Prostate gland (tissue), 2 donors: Measurements from ENCODE around the gene SCMH1. TPM values are rescaled to one million over a fixed set of nuclear protein-coding genes. Genes with fewer than 3 reads are reported as not detected.

Source experiments
- DNase-seq: peaks from one replicate; pipeline ENCODE4 v3.0.0-alpha.2; 2019; ENCODE audit warnings: low spot score
- H3K27ac ChIP-seq, 2 donors: fragments of 200-600 bp; sonication (generic); 2 replicates each; pipeline ENCODE4 v1.5.1; 2017 to 2019
- H3K27me3 ChIP-seq: fragments of 200-600 bp; sonication (generic); replicated peaks from 2 replicates; pipeline ENCODE4 v1.5.1; 2019; ENCODE audit not compliant: insufficient read depth
- H3K36me3 ChIP-seq, 2 donors: fragments of 200-600 bp; sonication (generic); 1 replicate in 1 of 2; 2 replicates in 1 of 2; pipeline versions ENCODE4 v1.5.1 to v1.8.1; 2017 to 2019
- H3K4me1 ChIP-seq: fragments of 200-600 bp; sonication (generic); replicated peaks from 2 replicates; pipeline ENCODE4 v1.5.1; 2019
- H3K4me3 ChIP-seq, 2 donors: fragments of 200-600 bp; sonication (generic); 2 replicates each; pipeline ENCODE4 v1.5.1; 2017 to 2019
- H3K9me3 ChIP-seq: fragments of 200-600 bp; sonication (generic); 2 replicates; pipeline ENCODE4 v1.5.1; 2017
- CTCF ChIP-seq, 4 experiments: fragments of 200-600 bp in 2 of 4; fragments of 450-650 bp in 2 of 4; sonication (generic) in 2 of 4; IDR thresholded peaks; 1 replicate in 3 of 4; 2 replicates in 1 of 4; pipeline ENCODE4 v1.5.1; 2016 to 2019; ENCODE audit warnings: antibody characterized with exemption in 4 of 4, mild to moderate bottlenecking in 2 of 4, moderate library complexity in 2 of 4
- POLR2A ChIP-seq: fragments of 450-650 bp; IDR thresholded peaks from one replicate; pipeline ENCODE4 v1.6.1; 2016; ENCODE audit warnings: antibody characterized with exemption, mild to moderate bottlenecking
- POLR2AphosphoS5 ChIP-seq: sonication (generic); formaldehyde crosslinking; IDR thresholded peaks from one replicate; pipeline ENCODE4 v1.6.1; 2017; ENCODE audit warnings: antibody characterized with exemption
- WGBS: methylation state at CpG from one replicate; pipeline ENCODE4 v1.1.5; 2018; 5-methylcytosine and 5-hydroxymethylcytosine counted together
- intact Hi-C: fragments of 100-400 bp; cut with DNase I; formaldehyde crosslinking; loops from one replicate; pipeline ENCODE4 v1.14.2; 2022
- total RNA-seq, 2 donors: library from RNA; depleted of rRNA; stranded (reverse); fragments of >200 nt; gene quantifications; one replicate each; pipeline ENCODE4 v1.1.0, GENCODE V29; 2016

Gene SCMH1
- total RNA-seq, 2 donors from 2014 or later, result 49.0 to 62.7 TPM

- Histone ChIP-seq H3K4me1 (peaks cover 7% of the 10 kb centered on the region), H3K36me3 (no peaks in the 10 kb centered on the region), H3K27me3 (no peaks in the 10 kb centered on the region), H3K9me3 (no peaks in the 10 kb centered on the region), H3K27ac (peak overlapping the region; percentile 96 to 97), H3K4me3 (no peak overlapping the region)
- intact Hi-C loops, result loop anchor here (5.0 kb wide), 1 partner anchor 138 kb away; no protein-coding TSS in a partner anchor
- no peak for DNase-seq
- peak in 2 of 4 experiments; percentile 35 to 36 for TF ChIP-seq CTCF (IDR thresholded peaks at IDR 0.05)
- no peak for TF ChIP-seq POLR2AphosphoS5
- TF ChIP-seq POLR2A, result no peak
Observed at GRCh38 chr1:41239988-41240610, 2.0 kb downstream of the SCMH1 start.

GRCh38 chr1:41238311-41238988 lies 3.7 kb downstream of the SCMH1 start:
- Histone ChIP-seq H3K9me3 (no peaks in the 10 kb centered on the region), H3K4me3 (no peak overlapping the region), H3K4me1 (peaks cover 7% of the 10 kb centered on the region), H3K36me3 (no peaks in the 10 kb centered on the region), H3K27me3 (no peaks in the 10 kb centered on the region), H3K27ac (peak overlapping the region in 1 of 2 donors; percentile 6)
- TF ChIP-seq CTCF (IDR thresholded peaks at IDR 0.05) (no peak), POLR2AphosphoS5 (peak; percentile 35), POLR2A (no peak)
- DNase-seq, result no peak
- intact Hi-C loops, result no loop called here
- WGBS, result 55% methylated on average over 5 of the region's 5 CpGs

- Histone ChIP-seq H3K4me1 (peaks cover 7% of the 10 kb centered on the region), H3K9me3 (no peaks in the 10 kb centered on the region), H3K4me3 (no peak overlapping the region), H3K27me3 (no peaks in the 10 kb centered on the region), H3K27ac (no peak overlapping the region), H3K36me3 (no peaks in the 10 kb centered on the region)
- WGBS, result 85% methylated on average over 2 of the region's 2 CpGs
- TF ChIP-seq POLR2A (no peak), CTCF (IDR thresholded peaks at IDR 0.05) (no peak), POLR2AphosphoS5 (no peak)
- intact Hi-C loops, result no loop called here
- no peak for DNase-seq
Observed at GRCh38 chr1:41236781-41237180, 5.3 kb downstream of the SCMH1 start.

- TF ChIP-seq POLR2A (no peak), CTCF (IDR thresholded peaks at IDR 0.05) (no peak), POLR2AphosphoS5 (no peak)
- H3K4me1 ChIP-seq, result peaks cover 7% of the 10 kb centered on the region
- H3K36me3 ChIP-seq, result no peaks in the 10 kb centered on the region
- H3K27ac ChIP-seq, result no peak overlapping the region
- H3K4me3 ChIP-seq, result no peak overlapping the region
- intact Hi-C loops, result no loop called here
- DNase-seq, result no peak
- H3K9me3 ChIP-seq, result no peaks in the 10 kb centered on the region
- no peaks in the 10 kb centered on the region for H3K27me3 ChIP-seq
Observed at GRCh38 chr1:41235893-41236292, 6.2 kb downstream of the SCMH1 start.

- H3K27ac ChIP-seq, result no peak overlapping the region
- peaks cover 6% of the 10 kb centered on the region for H3K4me1 ChIP-seq
- no peak for DNase-seq
- H3K4me3 ChIP-seq, result no peak overlapping the region
- H3K27me3 ChIP-seq, result no peaks in the 10 kb centered on the region
- no peaks in the 10 kb centered on the region for H3K9me3 ChIP-seq
- TF ChIP-seq CTCF (IDR thresholded peaks at IDR 0.05) (no peak), POLR2A (no peak), POLR2AphosphoS5 (no peak)
- intact Hi-C loops, result no loop called here
- no peaks in the 10 kb centered on the region for H3K36me3 ChIP-seq
- 87% methylated on average over 1 of the region's 1 CpG for WGBS
Observed at GRCh38 chr1:41233708-41234107, 8.4 kb downstream of the SCMH1 start.
